Glutamatergic neuron (in vitro differentiated cells): Measurements from ENCODE around the gene TLE2. TPM values are rescaled to one million over a fixed set of nuclear protein-coding genes. Genes with fewer than 3 reads are reported as not detected.

Experiments used
- DNase-seq: peaks from one replicate; pipeline ENCODE4 v3.0.0; 2022
- H3K27ac Mint-ChIP-seq: one replicate; pipeline ENCODE4 v1.8.0; 2020; ENCODE audit warnings: mild to moderate bottlenecking, mixed read lengths, inconsistent platforms; ENCODE audit not compliant: unreplicated experiment
- H3K27me3 Mint-ChIP-seq: one replicate; pipeline ENCODE4 v1.8.0; 2020; ENCODE audit warnings: mild to moderate bottlenecking, moderate library complexity, mixed read lengths, inconsistent platforms; ENCODE audit not compliant: unreplicated experiment
- H3K36me3 Mint-ChIP-seq: one replicate; pipeline ENCODE4 v1.8.0; 2020; ENCODE audit warnings: mild to moderate bottlenecking, mixed read lengths, inconsistent platforms; ENCODE audit not compliant: unreplicated experiment
- H3K4me1 Mint-ChIP-seq: one replicate; pipeline ENCODE4 v1.8.0; 2020; ENCODE audit warnings: mild to moderate bottlenecking, low read depth, mixed read lengths, inconsistent platforms; ENCODE audit not compliant: unreplicated experiment
- H3K4me3 Mint-ChIP-seq: one replicate; pipeline ENCODE4 v1.8.0; 2020; ENCODE audit warnings: mild to moderate bottlenecking, mixed read lengths, inconsistent platforms; ENCODE audit not compliant: unreplicated experiment
- H3K9me3 Mint-ChIP-seq: one replicate; pipeline ENCODE4 v1.8.0; 2020; ENCODE audit warnings: mild to moderate bottlenecking, moderate library complexity, mixed read lengths, inconsistent platforms; ENCODE audit not compliant: unreplicated experiment
- CTCF ChIP-seq: fragments of 200-600 bp; sonication (generic); IDR thresholded peaks from one replicate; pipeline ENCODE4 v1.5.0; 2021; ENCODE audit not compliant: partially characterized antibody, unreplicated experiment
- long read RNA-seq: library from polyadenylated mRNA; unstranded; transcript quantifications from one replicate; pipeline ENCODE4 v2.0.0, GENCODE V29; 2020; ENCODE audit not compliant: unreplicated experiment
- total RNA-seq: library from RNA; stranded (reverse); fragmentation: NEBNext Ultra II Directional; extraction: Animal tissue kit (Norgen Biotek cat#: 25700); gene quantifications from one replicate; pipeline ENCODE4 v1.2.1, GENCODE V29; 2021; ENCODE audit not compliant: unreplicated experiment

The TLE2 gene
- total RNA-seq = not detected
- long read RNA-seq = 0 reads

- H3K27ac Mint-ChIP-seq = peak within 1 kb of the TSS; percentile 33
- H3K9me3 Mint-ChIP-seq = peaks cover 10% of the 10 kb centered on the region
- no peaks in the 10 kb centered on the region for H3K36me3 Mint-ChIP-seq
- peaks cover 40% of the 10 kb centered on the region for H3K27me3 Mint-ChIP-seq
- DNase-seq = no peak
- peaks cover 3% of the 10 kb centered on the region for H3K4me1 Mint-ChIP-seq
- no peak for TF ChIP-seq CTCF
- H3K4me3 Mint-ChIP-seq = no peak within 1 kb of the TSS
These were observed at the start of gene TLE2 for GRCh38 chr19:3029065-3029923. Gene TLE2, minus strand, starts transcription at chr19:3029280. Its CDS starts 376 bp downstream, at chr19:3028904.

GRCh38 chr19:3075605-3076431 lies 46.7 kb upstream of the TLE2 start:
- peaks cover 2% of the 10 kb centered on the region for H3K9me3 Mint-ChIP-seq
- peaks cover 4% of the 10 kb centered on the region for H3K4me1 Mint-ChIP-seq
- no peak overlapping the region for H3K4me3 Mint-ChIP-seq
- peak; percentile 71 for DNase-seq
- H3K27me3 Mint-ChIP-seq = peaks cover 7% of the 10 kb centered on the region
- H3K36me3 Mint-ChIP-seq = no peaks in the 10 kb centered on the region
- TF ChIP-seq CTCF = peak; percentile 91
- H3K27ac Mint-ChIP-seq = no peak overlapping the region

- DNase-seq = no peak
- peaks cover 4% of the 10 kb centered on the region for H3K4me1 Mint-ChIP-seq
- H3K9me3 Mint-ChIP-seq = peaks cover 2% of the 10 kb centered on the region
- H3K4me3 Mint-ChIP-seq = no peak overlapping the region
- no peak for TF ChIP-seq CTCF
- H3K36me3 Mint-ChIP-seq = no peaks in the 10 kb centered on the region
- H3K27ac Mint-ChIP-seq = no peak overlapping the region
- H3K27me3 Mint-ChIP-seq = peaks cover 7% of the 10 kb centered on the region
These were observed 45.0 kb upstream of the TLE2 start for GRCh38 chr19:3073931-3074595.

- Mint-ChIP-seq H3K27me3 (peaks cover 7% of the 10 kb centered on the region), H3K36me3 (no peaks in the 10 kb centered on the region), H3K4me3 (no peak overlapping the region), H3K9me3 (peaks cover 2% of the 10 kb centered on the region), H3K4me1 (peaks cover 4% of the 10 kb centered on the region), H3K27ac (peak overlapping the region; percentile 31)
- DNase-seq = no peak
- TF ChIP-seq CTCF = no peak
These were observed 44.1 kb upstream of the TLE2 start for GRCh38 chr19:3073159-3073563.
